ENCODE results near the gene AXL. TPM values are rescaled to one million over a fixed set of nuclear protein-coding genes. Genes with fewer than 3 reads are reported as not detected.
"Not testable (repeated sequence)": the region's sequence is repeated elsewhere in the genome, so short reads cannot be mapped to it uniquely, and the experiment has no call there.

The AXL gene
- total RNA-seq, 1 donor, result 305 TPM

DNA sequence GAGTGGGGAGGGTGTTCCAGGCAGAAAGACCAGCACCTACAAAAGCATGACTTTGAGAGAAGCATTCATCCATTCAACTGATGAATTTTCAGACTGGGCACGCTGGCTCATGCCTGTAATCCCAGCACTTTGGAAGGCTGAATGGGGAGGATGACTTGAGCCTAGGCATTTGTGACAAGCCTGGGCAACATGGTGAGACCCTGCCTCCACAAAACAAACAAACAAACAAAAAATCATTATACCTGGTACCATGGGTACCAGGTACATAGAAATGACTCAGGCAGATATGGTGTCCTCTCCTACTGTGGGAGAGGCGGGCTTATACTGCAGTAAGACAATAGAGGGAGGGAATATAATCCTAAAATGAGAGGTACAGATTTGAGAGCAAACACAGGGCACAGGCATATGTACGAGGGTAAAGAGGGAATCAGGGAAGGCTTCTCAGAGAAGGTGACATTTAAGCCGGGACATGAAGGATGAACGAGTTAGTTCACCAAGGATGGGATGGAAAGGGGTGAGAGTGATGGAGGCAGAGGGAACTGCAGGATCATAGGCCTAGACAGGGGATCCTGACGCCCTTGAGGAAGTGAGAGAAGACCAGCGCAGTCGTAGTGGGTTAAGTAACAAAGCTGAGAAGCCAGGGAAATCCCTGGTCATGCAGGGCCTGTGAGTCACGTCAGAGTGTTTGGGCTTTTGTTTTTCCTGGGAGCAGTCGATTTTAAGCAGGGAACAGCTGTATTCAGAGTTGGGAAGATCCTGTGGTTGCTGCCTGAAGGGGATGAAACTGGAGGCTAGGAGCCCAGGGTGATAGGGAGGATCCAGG lies 23.1 kb upstream of the AXL start:
- TF ChIP-seq, protein P1, sequence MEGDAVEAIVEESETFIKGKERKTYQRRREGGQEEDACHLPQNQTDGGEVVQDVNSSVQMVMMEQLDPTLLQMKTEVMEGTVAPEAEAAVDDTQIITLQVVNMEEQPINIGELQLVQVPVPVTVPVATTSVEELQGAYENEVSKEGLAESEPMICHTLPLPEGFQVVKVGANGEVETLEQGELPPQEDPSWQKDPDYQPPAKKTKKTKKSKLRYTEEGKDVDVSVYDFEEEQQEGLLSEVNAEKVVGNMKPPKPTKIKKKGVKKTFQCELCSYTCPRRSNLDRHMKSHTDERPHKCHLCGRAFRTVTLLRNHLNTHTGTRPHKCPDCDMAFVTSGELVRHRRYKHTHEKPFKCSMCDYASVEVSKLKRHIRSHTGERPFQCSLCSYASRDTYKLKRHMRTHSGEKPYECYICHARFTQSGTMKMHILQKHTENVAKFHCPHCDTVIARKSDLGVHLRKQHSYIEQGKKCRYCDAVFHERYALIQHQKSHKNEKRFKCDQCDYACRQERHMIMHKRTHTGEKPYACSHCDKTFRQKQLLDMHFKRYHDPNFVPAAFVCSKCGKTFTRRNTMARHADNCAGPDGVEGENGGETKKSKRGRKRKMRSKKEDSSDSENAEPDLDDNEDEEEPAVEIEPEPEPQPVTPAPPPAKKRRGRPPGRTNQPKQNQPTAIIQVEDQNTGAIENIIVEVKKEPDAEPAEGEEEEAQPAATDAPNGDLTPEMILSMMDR (IDR thresholded peaks at IDR 0.05; ENCODE audit: insufficient read depth, low read length), result no peak
- DNase-seq (ENCODE audit: low read depth), result peak; percentile 46
- H3K4me3 ChIP-seq (ENCODE audit: low read depth, low read length), result no peak overlapping the region

DNA sequence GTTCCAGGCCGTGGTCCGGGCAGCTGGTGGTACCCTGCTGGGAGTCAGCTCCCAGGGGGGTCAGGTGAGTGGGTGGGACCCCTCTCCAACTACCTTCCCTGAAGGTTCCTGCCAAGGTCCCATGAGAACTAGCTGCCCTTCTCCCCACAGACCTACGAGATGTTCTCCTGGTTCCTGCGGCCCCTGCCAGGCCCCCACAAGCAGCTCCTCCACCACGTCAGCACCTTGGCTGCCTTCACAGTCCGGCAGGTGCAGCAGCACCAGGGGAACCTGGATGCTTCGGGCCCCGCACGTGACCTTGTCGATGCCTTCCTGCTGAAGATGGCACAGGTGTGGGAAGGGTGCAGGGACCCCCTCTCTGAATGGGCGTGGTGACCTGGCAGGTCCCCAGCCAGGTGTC lies 20.5 kb upstream of the AXL start:
- TF ChIP-seq, protein P1 (IDR thresholded peaks at IDR 0.05; ENCODE audit: insufficient read depth, low read length), result no peak
- H3K4me3 ChIP-seq (ENCODE audit: low read depth, low read length), result no peak overlapping the region
- no peak for DNase-seq (ENCODE audit: low read depth)

DNA sequence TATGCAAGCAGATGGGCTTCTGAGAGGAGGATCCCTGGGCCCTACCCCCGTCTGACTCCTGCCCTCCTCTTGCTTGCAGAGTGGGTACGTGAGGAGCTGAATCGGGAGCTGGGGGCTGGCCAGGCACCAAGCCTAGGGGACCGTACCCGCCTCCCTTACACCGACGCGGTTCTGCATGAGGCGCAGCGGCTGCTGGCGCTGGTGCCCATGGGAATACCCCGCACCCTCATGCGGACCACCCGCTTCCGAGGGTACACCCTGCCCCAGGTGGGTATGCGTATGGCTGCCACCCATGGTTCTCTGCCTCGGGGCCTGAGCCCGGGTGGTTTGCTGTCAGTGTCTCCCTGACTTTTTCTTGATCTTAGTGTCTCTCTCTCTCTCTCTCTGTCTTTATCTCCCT lies 15.7 kb upstream of the AXL start:
- TF ChIP-seq, protein P1 (IDR thresholded peaks at IDR 0.05; ENCODE audit: insufficient read depth, low read length), result no peak
- H3K4me3 ChIP-seq (ENCODE audit: low read depth, low read length), result no peak overlapping the region
- no peak for DNase-seq (ENCODE audit: low read depth)

DNA sequence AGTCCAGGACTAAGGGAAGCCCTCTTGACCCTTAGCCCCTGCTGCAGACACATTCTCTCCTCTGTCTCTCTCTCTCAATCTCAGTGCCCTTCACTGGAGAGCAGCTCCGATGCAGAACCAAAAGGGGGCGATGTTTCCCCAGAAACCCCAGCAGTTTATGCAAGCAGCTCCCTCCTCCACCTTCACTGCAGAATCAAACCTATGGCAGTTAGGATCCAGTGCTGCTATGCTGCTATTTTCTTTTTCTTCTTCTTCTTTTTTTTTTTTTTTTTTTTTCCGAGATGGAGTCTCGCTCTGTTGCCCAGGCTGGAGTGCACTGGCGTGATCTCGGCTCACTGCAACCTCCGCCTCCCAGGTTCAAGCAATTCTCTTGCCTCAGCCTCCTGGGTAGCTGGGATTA lies 14.7 kb upstream of the AXL start:
- not testable (repeated sequence) for H3K4me3 ChIP-seq (ENCODE audit: low read depth, low read length)
- TF ChIP-seq, protein P1 (IDR thresholded peaks at IDR 0.05; ENCODE audit: insufficient read depth, low read length), result peak; percentile 95
- peak; percentile 92 for DNase-seq (ENCODE audit: low read depth)

DNA sequence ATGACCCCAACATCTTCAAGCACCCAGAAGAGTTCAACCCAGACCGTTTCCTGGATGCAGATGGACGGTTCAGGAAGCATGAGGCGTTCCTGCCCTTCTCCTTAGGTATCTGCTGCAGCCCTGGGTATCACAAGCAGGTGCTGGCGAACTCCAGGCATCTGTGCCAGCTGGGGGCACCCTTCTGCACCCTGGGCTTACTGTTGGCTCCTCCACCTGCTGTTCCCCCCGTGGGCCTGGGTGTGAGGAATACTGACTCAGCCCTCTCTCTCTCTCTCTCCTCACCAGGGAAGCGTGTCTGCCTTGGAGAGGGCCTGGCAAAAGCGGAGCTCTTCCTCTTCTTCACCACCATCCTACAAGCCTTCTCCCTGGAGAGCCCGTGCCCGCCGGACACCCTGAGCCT lies 13.0 kb upstream of the AXL start:
- H3K4me3 ChIP-seq (ENCODE audit: low read depth, low read length), result no peak overlapping the region
- no peak for DNase-seq (ENCODE audit: low read depth)
- TF ChIP-seq, protein P1 (IDR thresholded peaks at IDR 0.05; ENCODE audit: insufficient read depth, low read length), result no peak

DNA sequence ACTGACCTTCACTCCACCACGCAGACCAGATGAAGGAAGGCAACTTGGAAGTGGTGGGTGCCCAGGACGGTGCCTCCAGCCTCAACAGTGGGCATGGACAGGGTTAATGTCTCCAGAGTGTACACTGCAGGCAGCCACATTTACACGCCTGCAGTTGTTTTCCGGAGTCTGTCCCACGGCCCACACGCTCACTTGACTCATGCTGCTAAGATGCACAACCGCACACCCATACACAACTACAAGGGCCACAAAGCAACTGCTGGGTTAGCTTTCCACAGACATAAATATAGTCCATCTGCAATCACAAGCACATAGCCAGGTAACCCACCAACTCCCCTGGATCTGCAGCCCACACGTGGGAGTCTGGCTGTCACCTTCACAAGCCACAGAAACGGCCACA lies 12.6 kb upstream of the AXL start:
- no peak overlapping the region for H3K4me3 ChIP-seq (ENCODE audit: low read depth, low read length)
- DNase-seq (ENCODE audit: low read depth), result no peak
- TF ChIP-seq, protein P1 (IDR thresholded peaks at IDR 0.05; ENCODE audit: insufficient read depth, low read length), result no peak
